ENCODE data around the gene SBF2.

The SBF2 gene

GRCh38 chr11:9916480-9916879, 377.5 kb downstream of the SBF2 start:
- TF ChIP-seq PKNOX1 (IDR thresholded peaks at IDR 0.05) (no peak), ZNF384 (IDR thresholded peaks at IDR 0.05) (no peak), SUZ12 (IDR thresholded peaks at IDR 0.05) (no peak), LEF1 (IDR thresholded peaks at IDR 0.05; ENCODE audit: borderline replicate concordance) (no peak), HDGF (IDR thresholded peaks at IDR 0.05; ENCODE audit: borderline replicate concordance) (no peak), NFRKB (IDR thresholded peaks at IDR 0.05) (no peak), BHLHE40 (IDR thresholded peaks at IDR 0.05; ENCODE audit: borderline replicate concordance) (no peak), CTBP1 (IDR thresholded peaks at IDR 0.05; ENCODE audit: borderline replicate concordance) (no peak), FOXA1 (IDR thresholded peaks at IDR 0.05) (no peak), L3MBTL2 (conservative IDR thresholded peaks at IDR 0.05) (no peak), ARNT (IDR thresholded peaks at IDR 0.05) (no peak), SP1 (IDR thresholded peaks at IDR 0.05) (no peak), FOXM1 (IDR thresholded peaks at IDR 0.05; ENCODE audit: borderline replicate concordance) (no peak), ELF4 (IDR thresholded peaks at IDR 0.05) (no peak), FOXK2 (IDR thresholded peaks at IDR 0.05) (no peak)
- DNase-seq (ENCODE audit: extremely low spot score) = no peak
- CTCF ChIA-PET = no interaction called here
- POLR2A ChIA-PET = no interaction called here

- CTCF ChIA-PET = no interaction called here
- TF ChIP-seq CTBP1 (IDR thresholded peaks at IDR 0.05; ENCODE audit: borderline replicate concordance) = no peak
- POLR2A ChIA-PET = no interaction called here
- no peak for DNase-seq (ENCODE audit: extremely low spot score)
Measured at GRCh38 chr11:9914064-9914463, 380.0 kb downstream of the SBF2 start.

GRCh38 chr11:9905960-9906791, 387.8 kb downstream of the SBF2 start:
- TF ChIP-seq CTBP1 (IDR thresholded peaks at IDR 0.05; ENCODE audit: borderline replicate concordance) = no peak
- TF ChIP-seq TARDBP (IDR thresholded peaks at IDR 0.05) = no peak
- no peak for TF ChIP-seq SUZ12 (IDR thresholded peaks at IDR 0.05)
- no peak for TF ChIP-seq LEF1 (IDR thresholded peaks at IDR 0.05; ENCODE audit: borderline replicate concordance)
- TF ChIP-seq ELF4 (IDR thresholded peaks at IDR 0.05) = no peak
- no peak for TF ChIP-seq HDGF (IDR thresholded peaks at IDR 0.05; ENCODE audit: borderline replicate concordance)
- TF ChIP-seq ARNT (IDR thresholded peaks at IDR 0.05) = no peak
- TF ChIP-seq FOXA1 (IDR thresholded peaks at IDR 0.05) = no peak
- no peak for TF ChIP-seq FOXK2 (IDR thresholded peaks at IDR 0.05)
- no peak for TF ChIP-seq BHLHE40 (IDR thresholded peaks at IDR 0.05; ENCODE audit: borderline replicate concordance)
- TF ChIP-seq FOXM1 (IDR thresholded peaks at IDR 0.05; ENCODE audit: borderline replicate concordance) = no peak
- no peak for TF ChIP-seq NFRKB (IDR thresholded peaks at IDR 0.05)
- TF ChIP-seq SP1 (IDR thresholded peaks at IDR 0.05) = no peak
- no peak for TF ChIP-seq PKNOX1 (IDR thresholded peaks at IDR 0.05)
- TF ChIP-seq ZNF384 (IDR thresholded peaks at IDR 0.05) = no peak
- no peak for TF ChIP-seq L3MBTL2 (conservative IDR thresholded peaks at IDR 0.05)
- no peak for DNase-seq (ENCODE audit: extremely low spot score)
- POLR2A ChIA-PET = no interaction called here
- CTCF ChIA-PET = interaction anchor here (0.6 kb wide), 2 partner anchors 52 to 1105 kb away, joined by 3 read pairs; no protein-coding TSS in a partner anchor

- ChIA-PET CTCF (interaction anchor here (0.6 kb wide), 1 partner anchor 1105 kb away, joined by 3 read pairs; no protein-coding TSS in a partner anchor), POLR2A (no interaction called here)
- DNase-seq (ENCODE audit: extremely low spot score) = no peak
- TF ChIP-seq SUZ12 (IDR thresholded peaks at IDR 0.05) (no peak), ARNT (IDR thresholded peaks at IDR 0.05) (no peak), ZNF384 (IDR thresholded peaks at IDR 0.05) (no peak), FOXA1 (IDR thresholded peaks at IDR 0.05) (no peak), NFRKB (IDR thresholded peaks at IDR 0.05) (no peak), BHLHE40 (IDR thresholded peaks at IDR 0.05; ENCODE audit: borderline replicate concordance) (no peak), LEF1 (IDR thresholded peaks at IDR 0.05; ENCODE audit: borderline replicate concordance) (no peak), FOXK2 (IDR thresholded peaks at IDR 0.05) (no peak), HDGF (IDR thresholded peaks at IDR 0.05; ENCODE audit: borderline replicate concordance) (no peak), ELF4 (IDR thresholded peaks at IDR 0.05) (no peak), PKNOX1 (IDR thresholded peaks at IDR 0.05) (no peak), L3MBTL2 (conservative IDR thresholded peaks at IDR 0.05) (no peak), SP1 (IDR thresholded peaks at IDR 0.05) (no peak), CTBP1 (IDR thresholded peaks at IDR 0.05; ENCODE audit: borderline replicate concordance) (no peak), FOXM1 (IDR thresholded peaks at IDR 0.05; ENCODE audit: borderline replicate concordance) (no peak), TARDBP (IDR thresholded peaks at IDR 0.05) (no peak)
Measured at GRCh38 chr11:9905501-9905951, 388.5 kb downstream of the SBF2 start.

- no peak for DNase-seq (ENCODE audit: extremely low spot score)
- ChIA-PET POLR2A (no interaction called here), CTCF (no interaction called here)
- TF ChIP-seq NFRKB (IDR thresholded peaks at IDR 0.05) = no peak
- no peak for TF ChIP-seq ZNF384 (IDR thresholded peaks at IDR 0.05)
- no peak for TF ChIP-seq FOXK2 (IDR thresholded peaks at IDR 0.05)
- no peak for TF ChIP-seq ARNT (IDR thresholded peaks at IDR 0.05)
- TF ChIP-seq ELF4 (IDR thresholded peaks at IDR 0.05) = no peak
- no peak for TF ChIP-seq SP1 (IDR thresholded peaks at IDR 0.05)
- no peak for TF ChIP-seq LEF1 (IDR thresholded peaks at IDR 0.05; ENCODE audit: borderline replicate concordance)
- no peak for TF ChIP-seq FOXA1 (IDR thresholded peaks at IDR 0.05)
- TF ChIP-seq TARDBP (IDR thresholded peaks at IDR 0.05) = no peak
- TF ChIP-seq SUZ12 (IDR thresholded peaks at IDR 0.05) = no peak
Measured at GRCh38 chr11:9903579-9903978, 390.4 kb downstream of the SBF2 start.

GRCh38 chr11:9901943-9902342, 392.1 kb downstream of the SBF2 start:
- no peak for DNase-seq (ENCODE audit: extremely low spot score)
- TF ChIP-seq LEF1 (IDR thresholded peaks at IDR 0.05; ENCODE audit: borderline replicate concordance) (no peak), FOXK2 (IDR thresholded peaks at IDR 0.05) (no peak), FOXM1 (IDR thresholded peaks at IDR 0.05; ENCODE audit: borderline replicate concordance) (no peak), FOXA1 (IDR thresholded peaks at IDR 0.05) (no peak), CTBP1 (IDR thresholded peaks at IDR 0.05; ENCODE audit: borderline replicate concordance) (no peak), NFRKB (IDR thresholded peaks at IDR 0.05) (no peak), ZNF384 (IDR thresholded peaks at IDR 0.05) (no peak), BHLHE40 (IDR thresholded peaks at IDR 0.05; ENCODE audit: borderline replicate concordance) (no peak), L3MBTL2 (conservative IDR thresholded peaks at IDR 0.05) (no peak), SUZ12 (IDR thresholded peaks at IDR 0.05) (no peak), ELF4 (IDR thresholded peaks at IDR 0.05) (no peak)
- POLR2A ChIA-PET = no interaction called here
- CTCF ChIA-PET = no interaction called here

Measured in HEK293T (cell line).